Hepatocyte (in vitro differentiated cells): ENCODE data around the gene MINDY4. TPM values are rescaled to one million over a fixed set of nuclear protein-coding genes. Genes with fewer than 3 reads are reported as not detected.

ENCODE experiments used
- DNase-seq: peaks from one replicate; pipeline ENCODE4 v3.0.0-alpha.2; 2016; ENCODE audit warnings: low spot score
- H2AFZ ChIP-seq: fragments of 200-600 bp; sonication (generic); 2 replicates; pipeline ENCODE4 v1.6.0; 2016; ENCODE audit warnings: antibody characterized with exemption, mild to moderate bottlenecking
- H3K27ac ChIP-seq: fragments of 200-600 bp; sonication (generic); 2 replicates; pipeline ENCODE4 v1.5.1; 2016; ENCODE audit warnings: mild to moderate bottlenecking
- H3K27me3 ChIP-seq: fragments of 200-600 bp; sonication (generic); 2 replicates; pipeline ENCODE4 v1.6.1; 2016
- H3K36me3 ChIP-seq: fragments of 200-600 bp; sonication (generic); replicated peaks from 2 replicates; pipeline ENCODE4 v1.5.1; 2016; ENCODE audit warnings: low read depth; ENCODE audit not compliant: insufficient read depth
- H3K4me1 ChIP-seq: fragments of 200-600 bp; sonication (generic); 2 replicates; pipeline ENCODE4 v1.5.1; 2016; ENCODE audit warnings: mild to moderate bottlenecking, moderate library complexity; ENCODE audit not compliant: insufficient read depth
- H3K4me2 ChIP-seq: fragments of 200-600 bp; sonication (generic); 2 replicates; pipeline ENCODE4 v1.6.0; 2016
- H3K4me3 ChIP-seq: fragments of 200-600 bp; sonication (generic); 2 replicates; pipeline ENCODE4 v1.5.1; 2016; ENCODE audit warnings: mild to moderate bottlenecking
- H3K79me2 ChIP-seq: fragments of 200-600 bp; sonication (generic); 2 replicates; pipeline ENCODE4 v1.6.0; 2017; ENCODE audit warnings: mild to moderate bottlenecking
- H3K9me2 ChIP-seq: fragments of 200-600 bp; sonication (generic); replicated peaks from 2 replicates; pipeline ENCODE4 v1.6.0; 2017; ENCODE audit warnings: mild to moderate bottlenecking; ENCODE audit not compliant: insufficient read depth
- H3K9me3 ChIP-seq: fragments of 200-600 bp; sonication (generic); 2 replicates; pipeline ENCODE4 v1.5.1; 2016; ENCODE audit warnings: low read depth, mild to moderate bottlenecking
- H4K20me1 ChIP-seq: fragments of 200-600 bp; sonication (generic); 2 replicates; pipeline ENCODE4 v1.6.0; 2016; ENCODE audit warnings: mild to moderate bottlenecking; ENCODE audit not compliant: insufficient read depth, poor library complexity, severe bottlenecking
- CTCF ChIP-seq: fragments of 200-600 bp; sonication (generic); IDR thresholded peaks from 2 replicates; pipeline ENCODE4 v1.5.1; 2016; ENCODE audit warnings: antibody characterized with exemption, mild to moderate bottlenecking; ENCODE audit not compliant: poor library complexity
- EZH2 ChIP-seq: fragments of 200-600 bp; sonication (generic); IDR thresholded peaks from 2 replicates; pipeline ENCODE4 v1.6.1; 2016; ENCODE audit warnings: antibody characterized with exemption, mild to moderate bottlenecking, borderline replicate concordance
- EZH2phosphoT487 ChIP-seq: fragments of 200-600 bp; sonication (generic); IDR thresholded peaks from one replicate; pipeline ENCODE4 v1.6.1; 2018; ENCODE audit warnings: antibody characterized with exemption, mild to moderate bottlenecking, low read depth, moderate library complexity; ENCODE audit not compliant: unreplicated experiment, severe bottlenecking
- WGBS: methylation state at CpG from one replicate; pipeline ENCODE4 v1.1.6; 2016; ENCODE audit warnings: low lambda C conversion rate; ENCODE audit errors: missing lambda C conversion rate; 5-methylcytosine and 5-hydroxymethylcytosine counted together
- polyA plus RNA-seq: library from polyadenylated mRNA; unstranded; fragments of >200 nt; fragmentation: Nextera tagmentation; extraction: Ambion mirVana; gene quantifications from 2 replicates; pipeline ENCODE4 v1.2.1, GENCODE V29; 2016
- total RNA-seq: library from RNA; depleted of rRNA; stranded (reverse); fragments of >200 nt; gene quantifications from 2 replicates; pipeline ENCODE4 v1.2.3, GENCODE V29; 2014

The MINDY4 gene
- total and polyA plus RNA-seq, 2 experiments from 2014 or later, result 4.4 to 6.3 TPM

GRCh38 chr7:30729642-30730041 lies 41.6 kb upstream of the MINDY4 start:
- Histone ChIP-seq H3K9me3 (no peaks in the 10 kb centered on the region), H3K79me2 (no peaks in the 10 kb centered on the region), H3K27ac (no peak overlapping the region), H2AFZ (no peak overlapping the region), H3K4me2 (no peak overlapping the region), H3K4me1 (no peaks in the 10 kb centered on the region), H3K9me2 (no peaks in the 10 kb centered on the region), H3K36me3 (no peaks in the 10 kb centered on the region), H4K20me1 (no peaks in the 10 kb centered on the region), H3K4me3 (no peak overlapping the region), H3K27me3 (peaks cover 10% of the 10 kb centered on the region)
- no peak for DNase-seq
- TF ChIP-seq EZH2phosphoT487, result no peak
- WGBS, result 93% methylated on average over 2 of the region's 2 CpGs

GRCh38 chr7:30730097-30730496 lies 41.1 kb upstream of the MINDY4 start:
- no peak for DNase-seq
- 96% methylated on average over 2 of the region's 2 CpGs for WGBS

GRCh38 chr7:30730996-30731395 lies 40.2 kb upstream of the MINDY4 start:
- Histone ChIP-seq H3K4me2 (no peak overlapping the region), H3K27me3 (peaks cover 7% of the 10 kb centered on the region), H3K9me3 (no peaks in the 10 kb centered on the region), H3K36me3 (no peaks in the 10 kb centered on the region), H2AFZ (no peak overlapping the region), H3K4me1 (no peaks in the 10 kb centered on the region), H3K27ac (no peak overlapping the region), H3K4me3 (no peak overlapping the region), H3K79me2 (no peaks in the 10 kb centered on the region), H4K20me1 (no peaks in the 10 kb centered on the region), H3K9me2 (no peaks in the 10 kb centered on the region)
- 79% methylated on average over 4 of the region's 4 CpGs for WGBS
- DNase-seq, result no peak
- no peak for TF ChIP-seq EZH2phosphoT487
- no peak for TF ChIP-seq CTCF
- TF ChIP-seq EZH2, result no peak

More at GRCh38 chr7:30730097-30730496, 41.1 kb upstream of the MINDY4 start:
- H3K9me3 ChIP-seq, result no peaks in the 10 kb centered on the region
- H3K36me3 ChIP-seq, result no peaks in the 10 kb centered on the region
- no peak for TF ChIP-seq EZH2
- no peak for TF ChIP-seq EZH2phosphoT487
- no peak for TF ChIP-seq CTCF
- H3K4me2 ChIP-seq, result no peak overlapping the region
- H3K27me3 ChIP-seq, result peaks cover 7% of the 10 kb centered on the region
- no peaks in the 10 kb centered on the region for H3K4me1 ChIP-seq
- no peak overlapping the region for H3K4me3 ChIP-seq
- H3K9me2 ChIP-seq, result no peaks in the 10 kb centered on the region
- no peaks in the 10 kb centered on the region for H4K20me1 ChIP-seq
- no peaks in the 10 kb centered on the region for H3K79me2 ChIP-seq
- H2AFZ ChIP-seq, result no peak overlapping the region
- H3K27ac ChIP-seq, result no peak overlapping the region

- no peak for TF ChIP-seq EZH2phosphoT487
- no peak for TF ChIP-seq EZH2
- no peak for TF ChIP-seq CTCF
- WGBS, result 54% methylated on average over 11 of the region's 11 CpGs
- no peak for DNase-seq
- no peaks in the 10 kb centered on the region for H3K4me1 ChIP-seq
- no peak overlapping the region for H2AFZ ChIP-seq
- H3K4me3 ChIP-seq, result no peak overlapping the region
- H3K36me3 ChIP-seq, result no peaks in the 10 kb centered on the region
- H3K27me3 ChIP-seq, result peaks cover 7% of the 10 kb centered on the region
- H4K20me1 ChIP-seq, result no peaks in the 10 kb centered on the region
- H3K9me2 ChIP-seq, result no peaks in the 10 kb centered on the region
- H3K4me2 ChIP-seq, result no peak overlapping the region
- H3K27ac ChIP-seq, result no peak overlapping the region
- H3K79me2 ChIP-seq, result no peaks in the 10 kb centered on the region
- H3K9me3 ChIP-seq, result no peaks in the 10 kb centered on the region
Observed at GRCh38 chr7:30731581-30731980, 39.6 kb upstream of the MINDY4 start.
